Smooth muscle cell (in vitro differentiated cells): Measurements from ENCODE around the gene PLCXD1. TPM values are rescaled to one million over a fixed set of nuclear protein-coding genes. Genes with fewer than 3 reads are reported as not detected.

Experiments used
- DNase-seq: peaks from one replicate; lab custom pipeline; 2025; ENCODE audit not compliant: unreplicated experiment; lab: John Stamatoyannopoulos, UW
- H2AFZ ChIP-seq: fragments of 200-600 bp; sonication (generic); 2 replicates; pipeline ENCODE4 v1.6.0; 2016; ENCODE audit warnings: antibody characterized with exemption, low read depth, mild to moderate bottlenecking
- H3F3A ChIP-seq: fragments of 200-600 bp; sonication (generic); 2 replicates; pipeline ENCODE4 v1.6.0; 2017; ENCODE audit warnings: antibody characterized with exemption, low read depth
- H3K27ac ChIP-seq: fragments of 200-600 bp; sonication (generic); 2 replicates; pipeline ENCODE4 v1.5.1; 2016; ENCODE audit warnings: low read depth, mild to moderate bottlenecking
- H3K27me3 ChIP-seq: fragments of 200-600 bp; sonication (generic); 2 replicates; pipeline ENCODE4 v1.6.1; 2016; ENCODE audit warnings: low read depth, mild to moderate bottlenecking
- H3K36me3 ChIP-seq: fragments of 200-600 bp; sonication (generic); 2 replicates; pipeline ENCODE4 v1.5.1; 2016; ENCODE audit warnings: low read depth
- H3K4me1 ChIP-seq: fragments of 200-600 bp; sonication (generic); 2 replicates; pipeline ENCODE4 v1.5.1; 2016; ENCODE audit warnings: low read depth
- H3K4me2 ChIP-seq: fragments of 200-600 bp; sonication (generic); 2 replicates; pipeline ENCODE4 v1.6.0; 2016; ENCODE audit warnings: mild to moderate bottlenecking
- H3K4me3 ChIP-seq: fragments of 200-600 bp; sonication (generic); 2 replicates; pipeline ENCODE4 v1.5.1; 2016; ENCODE audit warnings: mild to moderate bottlenecking
- H3K79me2 ChIP-seq: fragments of 200-600 bp; sonication (generic); 2 replicates; pipeline ENCODE4 v1.6.0; 2016; ENCODE audit warnings: low read depth, mild to moderate bottlenecking
- H3K9ac ChIP-seq: fragments of 200-600 bp; sonication (generic); 2 replicates; pipeline ENCODE4 v1.6.0; 2016; ENCODE audit warnings: low read depth
- H3K9me3 ChIP-seq: fragments of 200-600 bp; sonication (generic); replicated peaks from 2 replicates; pipeline ENCODE4 v1.5.1; 2016; ENCODE audit warnings: low read depth
- H4K20me1 ChIP-seq: fragments of 200-600 bp; sonication (generic); 2 replicates; pipeline ENCODE4 v1.6.0; 2016; ENCODE audit warnings: low read depth
- WGBS: methylation state at CpG from one replicate; pipeline ENCODE4 v1.1.7; 2016; ENCODE audit warnings: low lambda C conversion rate; 5-methylcytosine and 5-hydroxymethylcytosine counted together
- polyA plus RNA-seq: library from polyadenylated mRNA; unstranded; fragments of >200 nt; fragmentation: Nextera tagmentation; extraction: Ambion mirVana; gene quantifications from 2 replicates; pipeline ENCODE4 v1.2.1, GENCODE V29; 2016
- total RNA-seq: library from RNA; depleted of rRNA; stranded (reverse); fragments of >200 nt; gene quantifications from 2 replicates; pipeline ENCODE4 v1.2.3, GENCODE V29; 2014
- TF ChIP-seq, protein P1 (sequence below): fragments of 200-600 bp; sonication (generic); IDR thresholded peaks from 2 replicates; pipeline ENCODE4 v1.5.1; 2017; ENCODE audit warnings: borderline replicate concordance, mild to moderate bottlenecking, antibody characterized with exemption; ENCODE audit not compliant: insufficient read depth, poor library complexity, severe bottlenecking

PLCXD1 gene
- total and polyA plus RNA-seq, 2 experiments from 2014 or later = 7.0 to 14.0 TPM

DNA sequence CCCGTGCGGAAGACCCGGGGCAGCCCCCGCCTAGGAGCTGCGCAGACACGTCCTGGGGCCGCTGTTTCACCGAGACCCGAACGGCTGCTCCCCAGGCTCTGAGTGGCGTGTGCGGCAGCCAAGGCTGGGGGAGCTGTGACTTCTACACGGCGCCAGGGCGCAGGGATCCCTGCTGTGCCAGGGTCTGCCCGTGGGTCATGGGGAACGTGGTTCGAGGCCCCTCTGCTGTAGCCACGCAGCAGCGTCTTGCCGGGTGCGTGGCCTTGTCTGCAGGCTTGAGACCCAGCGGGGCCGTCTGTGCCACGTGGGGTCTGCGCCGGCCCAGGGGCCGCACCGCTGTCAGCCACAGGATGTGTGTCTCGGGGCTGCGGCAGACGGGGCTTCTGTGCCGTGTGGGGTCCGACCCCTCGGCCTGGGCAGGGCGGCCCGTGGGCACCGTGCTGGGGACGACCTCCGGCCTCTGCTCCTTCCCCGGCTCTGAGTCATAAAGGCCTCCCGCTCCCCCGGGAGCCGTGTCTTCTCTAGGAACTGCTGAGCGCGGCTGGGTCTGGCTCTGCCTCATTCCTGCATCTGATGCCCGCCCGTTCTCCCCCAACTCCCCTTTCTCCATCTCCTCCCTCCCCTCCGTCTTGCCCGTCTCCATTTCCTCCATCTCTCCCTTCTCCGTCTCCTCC lies 50.1 kb downstream of the PLCXD1 start:
- WGBS = 34% methylated on average over 31 of the region's 51 CpGs
- Histone ChIP-seq H3K36me3 (no peaks in the 10 kb centered on the region), H3K4me1 (peaks cover 3% of the 10 kb centered on the region), H3K9me3 (no peaks in the 10 kb centered on the region), H4K20me1 (no peaks in the 10 kb centered on the region), H3K27ac (no peak overlapping the region), H3K79me2 (no peaks in the 10 kb centered on the region), H3K9ac (no peak overlapping the region), H3K4me3 (peak overlapping the region; percentile 35), H3K27me3 (no peaks in the 10 kb centered on the region), H3K4me2 (peak overlapping the region; percentile 69), H3F3A (no peaks in the 10 kb centered on the region), H2AFZ (no peak overlapping the region)
- TF ChIP-seq, protein P1, sequence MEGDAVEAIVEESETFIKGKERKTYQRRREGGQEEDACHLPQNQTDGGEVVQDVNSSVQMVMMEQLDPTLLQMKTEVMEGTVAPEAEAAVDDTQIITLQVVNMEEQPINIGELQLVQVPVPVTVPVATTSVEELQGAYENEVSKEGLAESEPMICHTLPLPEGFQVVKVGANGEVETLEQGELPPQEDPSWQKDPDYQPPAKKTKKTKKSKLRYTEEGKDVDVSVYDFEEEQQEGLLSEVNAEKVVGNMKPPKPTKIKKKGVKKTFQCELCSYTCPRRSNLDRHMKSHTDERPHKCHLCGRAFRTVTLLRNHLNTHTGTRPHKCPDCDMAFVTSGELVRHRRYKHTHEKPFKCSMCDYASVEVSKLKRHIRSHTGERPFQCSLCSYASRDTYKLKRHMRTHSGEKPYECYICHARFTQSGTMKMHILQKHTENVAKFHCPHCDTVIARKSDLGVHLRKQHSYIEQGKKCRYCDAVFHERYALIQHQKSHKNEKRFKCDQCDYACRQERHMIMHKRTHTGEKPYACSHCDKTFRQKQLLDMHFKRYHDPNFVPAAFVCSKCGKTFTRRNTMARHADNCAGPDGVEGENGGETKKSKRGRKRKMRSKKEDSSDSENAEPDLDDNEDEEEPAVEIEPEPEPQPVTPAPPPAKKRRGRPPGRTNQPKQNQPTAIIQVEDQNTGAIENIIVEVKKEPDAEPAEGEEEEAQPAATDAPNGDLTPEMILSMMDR = no peak
- DNase-seq = peak; percentile 12

DNA sequence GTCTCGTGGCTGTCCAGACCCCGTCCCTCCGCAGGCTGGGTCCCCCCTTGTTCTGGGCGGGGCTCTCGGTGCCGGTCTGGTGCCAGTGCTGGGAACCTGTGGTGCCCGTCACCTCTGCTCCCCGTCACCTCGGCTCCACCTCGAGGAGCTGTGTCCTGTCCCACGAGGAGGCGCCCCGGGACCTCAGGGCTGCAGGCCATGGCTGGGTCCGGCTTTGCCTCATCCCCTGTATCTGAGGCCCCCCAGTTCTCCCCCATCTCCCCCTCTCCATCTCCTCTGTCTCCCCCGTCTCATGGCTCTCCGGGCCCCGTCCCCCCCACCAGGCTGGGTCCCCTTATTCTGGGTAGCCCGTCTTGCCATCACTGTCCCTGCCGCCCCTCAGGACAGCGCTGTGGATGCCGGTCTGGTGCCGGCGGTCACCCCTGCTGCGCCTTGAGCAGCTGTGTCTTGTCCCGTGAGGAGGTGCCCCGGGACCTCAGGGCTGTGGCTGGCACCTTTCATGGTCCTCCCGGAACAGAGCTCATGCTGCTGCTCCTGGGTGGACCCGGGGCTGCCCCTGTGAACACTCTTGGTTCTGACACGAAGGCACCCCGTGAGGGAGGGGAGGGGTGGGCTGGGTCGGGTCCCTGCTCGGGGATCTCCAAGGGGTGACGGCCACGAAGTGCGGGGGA lies 50.8 kb downstream of the PLCXD1 start:
- Histone ChIP-seq H3K4me3 (peak overlapping the region; percentile 35), H3K4me2 (peak overlapping the region; percentile 69), H3K27me3 (no peaks in the 10 kb centered on the region), H4K20me1 (no peaks in the 10 kb centered on the region), H3K27ac (no peak overlapping the region), H3K9me3 (no peaks in the 10 kb centered on the region), H3K9ac (no peak overlapping the region), H3K79me2 (no peaks in the 10 kb centered on the region), H2AFZ (no peak overlapping the region), H3F3A (no peaks in the 10 kb centered on the region), H3K36me3 (no peaks in the 10 kb centered on the region), H3K4me1 (peaks cover 3% of the 10 kb centered on the region)
- TF ChIP-seq, protein P1 = no peak
- WGBS = 80% methylated on average over 31 of the region's 35 CpGs
- DNase-seq = no peak

DNA sequence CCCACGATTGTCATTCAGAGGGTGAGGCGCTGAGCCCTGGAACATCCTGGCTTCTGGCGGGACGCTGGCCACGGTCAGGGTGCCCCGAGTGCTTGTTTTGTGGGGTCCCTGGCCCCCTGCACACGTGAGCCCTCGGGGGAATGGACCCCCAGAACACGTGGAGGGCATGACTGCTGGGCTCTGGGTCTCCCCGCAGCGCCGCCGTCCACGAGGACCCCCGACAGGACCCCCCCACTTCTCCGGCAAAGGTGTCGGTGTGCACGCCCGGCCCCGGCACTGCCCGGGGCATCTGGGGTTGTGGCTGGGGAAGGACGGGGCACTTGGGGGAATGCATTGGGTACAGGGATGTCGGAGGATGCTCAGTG lies 51.3 kb downstream of the PLCXD1 start:
- Histone ChIP-seq H3F3A (no peaks in the 10 kb centered on the region), H3K27ac (no peak overlapping the region), H3K79me2 (no peaks in the 10 kb centered on the region), H3K4me2 (no peak overlapping the region), H3K4me1 (peaks cover 3% of the 10 kb centered on the region), H3K4me3 (no peak overlapping the region), H2AFZ (no peak overlapping the region), H3K36me3 (no peaks in the 10 kb centered on the region), H3K9me3 (no peaks in the 10 kb centered on the region), H3K9ac (no peak overlapping the region), H3K27me3 (no peaks in the 10 kb centered on the region), H4K20me1 (no peaks in the 10 kb centered on the region)
- no peak for DNase-seq
- TF ChIP-seq, protein P1 = no peak
- 97% methylated on average over 19 of the region's 23 CpGs for WGBS
